Stimulated activated naive CD4-positive, alpha-beta T cell treated with Interleukin-2 at 50 U/mL for 16 hours (primary cell): ENCODE data around the gene ABCB8.
A peak's percentile ranks its signal among the peaks of the same experiment; 100 is the strongest.

Source experiments
- DNase-seq: peaks from one replicate; lab custom pipeline; 2025; lab: John Stamatoyannopoulos, UW

The ABCB8 gene

DNA sequence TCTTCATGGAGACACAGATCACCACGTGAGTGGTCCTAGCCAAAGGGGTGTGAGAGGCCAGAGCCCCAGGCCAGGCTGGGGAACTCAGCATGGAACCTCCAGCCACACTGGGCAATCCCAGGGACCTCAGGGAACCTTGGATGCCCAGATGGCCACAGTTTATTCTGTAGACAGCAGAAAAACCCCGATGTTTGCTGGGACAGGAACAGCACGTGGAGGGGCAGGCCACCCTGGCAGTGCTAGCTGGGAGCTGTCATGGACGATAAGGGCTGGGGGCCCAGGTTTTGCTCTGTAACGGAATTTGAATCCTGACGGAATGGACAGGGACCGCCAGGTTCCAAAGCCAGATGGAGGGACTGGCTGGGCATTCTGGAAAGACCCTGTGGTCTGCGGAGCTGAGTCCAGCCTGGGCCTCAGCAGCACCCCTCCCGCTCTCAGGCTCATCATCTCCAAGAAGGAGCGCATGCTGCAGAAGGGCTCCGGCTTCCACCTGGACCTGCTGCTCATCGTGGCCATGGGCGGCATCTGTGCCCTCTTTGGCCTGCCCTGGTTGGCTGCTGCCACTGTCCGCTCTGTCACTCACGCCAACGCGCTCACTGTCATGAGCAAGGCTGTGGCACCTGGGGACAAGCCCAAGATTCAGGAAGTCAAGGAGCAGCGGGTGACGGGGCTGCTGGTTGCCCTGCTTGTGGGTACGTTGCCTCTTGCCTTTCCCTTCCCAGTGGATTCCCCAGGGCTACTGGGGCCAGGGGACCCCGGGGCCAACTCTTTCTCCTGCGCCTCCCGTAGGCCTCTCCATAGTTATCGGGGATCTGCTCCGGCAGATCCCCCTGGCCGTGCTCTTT is 46.8 kb downstream of the ABCB8 start:
- no peak for DNase-seq

DNA sequence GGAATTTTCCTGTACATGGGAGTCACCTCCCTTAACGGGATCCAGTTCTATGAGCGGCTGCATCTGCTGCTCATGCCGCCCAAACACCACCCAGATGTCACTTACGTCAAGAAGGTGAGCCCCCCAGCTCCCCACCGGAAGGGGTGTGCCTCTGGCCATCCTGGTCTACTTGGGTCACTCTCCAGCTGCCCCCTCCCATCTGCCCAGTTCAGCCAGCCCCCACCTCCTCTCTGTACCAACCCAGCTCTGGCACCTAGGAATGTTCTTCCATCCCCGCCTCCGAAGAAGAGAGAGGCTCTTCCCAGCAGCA is 47.4 kb downstream of the ABCB8 start:
- no peak for DNase-seq

DNA sequence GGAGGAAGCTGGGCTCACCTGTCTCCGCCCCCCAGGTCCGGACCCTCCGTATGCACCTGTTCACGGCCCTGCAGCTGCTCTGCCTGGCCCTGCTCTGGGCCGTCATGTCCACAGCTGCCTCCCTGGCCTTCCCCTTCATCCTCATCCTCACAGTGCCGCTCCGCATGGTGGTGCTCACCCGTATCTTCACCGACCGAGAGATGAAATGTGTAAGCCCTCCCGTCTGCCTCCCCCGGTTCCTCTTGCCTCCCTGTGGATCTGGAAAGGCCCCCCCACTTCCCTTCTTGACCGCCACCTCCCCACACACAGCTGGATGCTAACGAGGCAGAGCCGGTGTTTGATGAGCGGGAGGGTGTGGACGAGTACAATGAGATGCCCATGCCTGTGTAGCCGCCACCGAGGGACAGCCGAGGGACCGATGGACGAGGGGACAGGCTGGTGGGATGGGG is 47.8 kb downstream of the ABCB8 start:
- no peak for DNase-seq

DNA sequence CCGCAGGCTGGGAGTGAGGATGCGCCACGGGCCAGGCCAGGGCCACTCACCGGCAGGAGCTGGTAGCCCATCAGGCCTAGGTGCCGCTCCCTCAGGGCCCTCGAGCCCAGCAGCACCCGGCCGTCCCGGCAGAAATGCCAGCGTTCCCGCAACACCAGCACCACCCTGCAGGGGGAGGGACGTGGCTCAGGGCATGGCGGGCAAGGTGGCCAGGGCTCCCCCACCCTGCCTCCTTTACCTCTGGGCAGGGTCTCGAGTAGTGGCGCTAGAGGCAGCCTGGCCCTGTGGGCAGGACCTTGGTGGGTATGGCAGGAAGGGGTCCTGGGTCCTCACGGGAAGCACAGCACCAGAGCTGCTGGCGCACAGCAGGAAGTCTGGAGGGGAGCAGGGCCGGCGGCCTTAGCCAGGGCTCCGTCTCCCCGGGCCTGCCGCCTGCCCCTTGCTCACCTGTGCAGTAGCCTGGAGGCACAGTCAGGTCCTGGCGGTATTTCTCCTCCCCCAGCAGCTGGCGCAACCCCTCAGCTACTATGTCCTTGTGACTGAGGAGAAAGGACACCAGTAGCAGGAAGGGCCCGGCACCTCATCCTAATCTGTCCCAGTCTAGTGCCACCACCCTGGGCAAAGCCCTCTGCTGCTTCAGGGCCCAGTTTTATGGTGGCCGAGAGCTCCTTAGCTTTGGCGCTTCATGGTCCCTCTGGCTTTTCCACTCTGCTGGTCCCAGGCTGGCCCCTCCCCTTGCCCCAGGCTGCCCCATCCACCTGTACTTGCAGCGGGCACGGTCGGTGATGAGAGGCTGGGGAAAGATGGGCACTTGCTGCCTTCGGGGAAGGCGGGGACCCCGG is 48.8 kb downstream of the ABCB8 start:
- DNase-seq: peak; percentile 1

DNA sequence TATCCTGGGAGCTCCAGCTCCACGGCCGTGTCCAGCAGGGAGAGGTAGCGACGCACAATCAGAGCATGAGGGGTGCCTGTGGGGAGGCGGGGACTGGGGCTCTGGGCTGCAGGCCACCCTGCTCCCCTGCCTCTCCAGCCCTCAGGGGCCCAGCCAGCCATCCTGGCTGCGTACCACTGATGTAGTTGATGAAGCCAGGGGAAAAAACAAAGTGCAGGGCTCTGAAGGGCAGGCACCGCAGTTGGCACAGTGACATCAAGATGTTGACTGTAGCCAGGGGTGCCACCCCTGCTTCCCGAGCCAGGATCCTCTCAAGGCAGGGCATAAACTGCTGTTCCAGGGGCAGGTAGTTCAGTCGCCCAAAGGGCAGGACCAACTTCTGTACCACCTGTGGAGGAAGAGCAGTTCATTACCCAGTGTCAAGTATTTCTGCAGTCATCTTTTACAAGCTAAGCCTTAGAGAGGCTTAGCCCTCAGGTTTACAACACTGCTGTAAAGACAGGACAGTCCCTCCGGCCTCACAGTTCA is 49.5 kb downstream of the ABCB8 start:
- no peak for DNase-seq

DNA sequence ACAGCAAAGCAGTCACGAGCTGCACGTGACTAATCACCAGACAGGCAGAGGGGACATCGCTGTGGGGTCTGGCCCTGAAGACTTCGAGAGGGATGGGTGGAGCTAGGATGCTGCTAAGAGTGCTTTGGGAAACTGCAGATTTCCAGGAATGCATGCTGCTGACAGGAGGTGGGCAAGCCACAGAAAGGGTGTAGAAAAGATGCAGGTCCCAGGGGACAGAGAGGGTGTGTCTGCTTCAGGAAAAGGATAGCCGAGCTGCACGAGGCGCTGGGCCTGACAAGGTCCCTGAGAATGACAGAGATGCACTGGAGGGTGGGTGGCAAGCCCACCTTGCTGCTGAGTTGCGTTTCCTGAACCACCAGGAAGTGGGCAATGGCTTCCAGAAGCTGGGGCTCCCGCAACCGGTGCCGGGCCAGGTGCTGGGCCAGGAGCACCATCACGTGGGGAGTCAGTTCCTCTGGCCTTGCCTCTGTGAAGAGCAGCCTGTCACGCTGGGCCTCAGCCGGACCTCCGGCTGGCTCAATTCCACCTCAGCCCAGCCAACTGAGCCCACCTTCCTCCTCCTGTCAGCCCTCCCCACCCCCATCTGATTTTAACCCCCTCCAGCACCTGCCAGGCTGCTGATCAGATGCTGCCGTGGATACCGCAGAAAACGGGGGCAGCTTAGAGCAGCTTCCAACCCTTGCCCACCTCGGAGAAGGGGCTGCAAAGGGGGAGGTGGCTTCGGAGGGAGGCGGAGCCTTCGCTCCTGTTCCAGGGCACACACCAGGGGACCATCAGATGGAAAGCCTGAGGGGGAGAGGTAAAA is 50.2 kb downstream of the ABCB8 start:
- no peak for DNase-seq

DNA sequence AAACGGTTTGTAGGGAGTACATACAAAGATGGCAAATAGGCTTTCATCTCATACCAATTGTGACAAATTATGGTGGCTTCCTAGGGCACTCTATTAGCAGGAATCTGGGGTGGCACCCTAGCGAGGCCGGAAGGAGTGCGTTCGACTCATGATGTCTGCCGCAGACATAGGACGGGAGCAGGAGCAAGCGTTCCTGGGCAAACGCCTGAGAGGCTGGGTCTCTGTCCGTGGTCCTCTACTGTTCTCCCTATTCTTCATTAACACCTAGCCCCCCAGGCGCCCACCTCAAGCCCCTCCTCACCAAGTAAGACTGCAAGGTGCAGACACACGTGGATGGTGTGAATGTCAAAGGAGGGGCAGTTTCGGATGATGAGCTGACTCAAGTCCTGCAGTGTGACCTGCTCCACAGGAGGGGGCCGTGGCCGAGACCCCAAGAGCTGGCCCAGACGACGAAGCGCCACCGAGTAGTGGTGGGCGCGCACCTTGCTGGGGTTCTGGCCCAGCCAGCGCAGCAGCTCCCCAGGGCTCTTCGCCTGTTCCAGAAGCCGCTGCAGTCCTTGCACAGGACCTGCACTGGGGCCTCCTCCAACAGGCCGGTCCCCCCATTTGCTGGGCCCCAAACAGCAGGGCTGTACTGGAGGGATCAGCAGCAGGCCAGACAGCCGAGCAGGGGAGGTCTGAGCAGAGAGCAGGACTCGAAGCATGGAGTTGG is 51.1 kb downstream of the ABCB8 start:
- DNase-seq: no peak

DNA sequence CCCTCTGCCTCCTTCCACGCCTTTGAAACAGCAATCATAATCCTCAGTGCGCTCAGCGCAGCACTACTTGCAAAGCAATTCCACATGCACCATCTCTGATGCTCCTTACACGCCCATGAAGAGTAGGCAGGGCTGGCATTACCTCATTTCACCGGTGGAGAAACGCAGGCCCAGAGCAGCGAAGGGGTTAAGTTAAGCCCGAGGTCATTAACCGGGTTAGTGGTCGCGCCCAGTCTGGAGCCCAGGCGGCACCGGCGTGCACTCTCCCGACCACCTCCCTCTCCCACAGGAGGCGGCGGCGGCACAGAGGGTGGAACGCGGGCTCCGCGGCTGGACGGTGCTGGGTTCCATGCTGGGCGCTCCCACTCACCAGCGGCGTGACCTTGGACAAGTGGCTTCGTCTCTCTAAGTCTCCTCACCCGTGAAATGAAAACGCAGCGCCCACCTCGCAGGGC is 51.8 kb downstream of the ABCB8 start:
- DNase-seq: no peak

DNA sequence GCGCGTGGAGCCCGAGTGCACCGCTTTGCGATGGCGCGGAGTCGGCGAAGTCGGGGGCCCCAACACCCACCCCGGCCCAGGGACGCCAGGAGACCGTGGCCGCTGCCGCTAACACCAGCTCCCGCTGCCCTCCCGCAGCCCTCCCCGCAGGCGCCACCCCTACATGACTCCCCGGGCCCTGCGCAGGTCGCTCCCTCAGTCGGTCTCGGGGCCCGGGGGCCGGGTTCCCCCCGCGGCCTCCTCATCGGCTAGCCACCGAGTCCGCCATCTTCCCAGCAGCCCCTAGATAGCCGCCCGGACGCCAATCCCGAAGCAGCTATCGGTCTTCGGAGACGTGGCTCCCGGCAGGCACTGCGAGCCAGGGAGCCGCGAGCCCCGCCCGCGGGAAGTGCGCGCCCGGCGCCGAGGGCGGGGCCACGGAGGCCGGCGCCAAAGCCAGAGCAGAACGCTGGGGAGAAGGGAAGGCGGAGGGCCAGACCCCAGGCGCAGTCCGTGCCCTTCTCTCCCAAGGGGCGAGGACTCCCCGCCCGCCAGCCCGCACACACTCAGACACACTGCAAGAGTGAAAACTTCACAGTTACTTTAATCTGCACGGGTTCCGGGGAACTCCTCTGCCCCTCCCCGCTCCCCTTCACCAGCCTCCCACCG is 52.4 kb downstream of the ABCB8 start, which contains the start of gene FASTK:
TSS of gene FASTK (minus strand) at position 288 of the 648 bp plus-strand sequence. CDS start at position 245, 43 bp downstream.
- DNase-seq: peak; percentile 90

DNA sequence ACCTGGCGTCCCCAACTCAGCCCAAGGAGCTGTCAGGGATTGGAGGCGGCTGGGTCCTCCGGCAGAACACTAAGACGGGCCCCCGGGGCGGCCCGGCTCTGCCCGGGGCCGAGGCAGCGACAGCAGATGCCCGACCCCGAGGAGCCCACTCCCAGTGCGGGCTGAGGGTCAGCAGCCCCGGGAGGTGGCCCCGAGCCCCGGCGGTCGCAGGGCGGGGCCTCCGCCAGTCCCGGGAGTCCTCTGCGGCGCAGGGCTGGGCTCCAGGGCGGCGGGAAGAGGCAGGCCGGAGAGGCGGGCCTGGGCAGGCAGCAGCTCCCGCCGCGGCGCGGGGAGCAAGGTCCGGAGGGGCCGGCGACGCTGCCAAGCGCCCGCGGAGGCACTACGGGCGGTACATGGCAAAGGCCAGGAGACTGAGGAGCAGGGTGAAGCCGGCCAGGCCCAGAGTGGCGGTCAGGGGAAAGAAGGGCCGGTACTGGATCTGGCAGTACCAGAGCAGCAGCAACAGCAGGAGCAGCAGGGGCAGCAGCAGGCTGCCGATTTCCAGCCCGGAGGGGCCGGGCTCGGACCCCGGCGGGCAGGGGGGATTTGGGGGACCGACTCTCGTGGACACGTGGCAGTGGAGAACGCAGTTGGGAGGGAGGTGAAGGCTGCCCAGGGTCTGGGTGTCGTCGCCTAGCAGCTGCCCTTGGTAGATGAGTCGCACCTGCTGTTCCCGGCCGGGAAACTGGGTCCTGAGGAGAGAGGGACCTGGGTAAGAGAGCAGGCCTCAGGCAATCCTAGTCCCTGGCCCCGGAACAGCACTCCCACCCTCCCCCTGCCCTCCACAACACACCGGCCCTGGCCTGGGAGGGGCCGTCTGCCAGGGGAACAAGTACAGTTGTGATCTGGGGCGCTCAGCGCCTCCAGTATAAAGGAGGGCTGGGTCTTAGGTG is 53.2 kb downstream of the ABCB8 start:
- no peak for DNase-seq

DNA sequence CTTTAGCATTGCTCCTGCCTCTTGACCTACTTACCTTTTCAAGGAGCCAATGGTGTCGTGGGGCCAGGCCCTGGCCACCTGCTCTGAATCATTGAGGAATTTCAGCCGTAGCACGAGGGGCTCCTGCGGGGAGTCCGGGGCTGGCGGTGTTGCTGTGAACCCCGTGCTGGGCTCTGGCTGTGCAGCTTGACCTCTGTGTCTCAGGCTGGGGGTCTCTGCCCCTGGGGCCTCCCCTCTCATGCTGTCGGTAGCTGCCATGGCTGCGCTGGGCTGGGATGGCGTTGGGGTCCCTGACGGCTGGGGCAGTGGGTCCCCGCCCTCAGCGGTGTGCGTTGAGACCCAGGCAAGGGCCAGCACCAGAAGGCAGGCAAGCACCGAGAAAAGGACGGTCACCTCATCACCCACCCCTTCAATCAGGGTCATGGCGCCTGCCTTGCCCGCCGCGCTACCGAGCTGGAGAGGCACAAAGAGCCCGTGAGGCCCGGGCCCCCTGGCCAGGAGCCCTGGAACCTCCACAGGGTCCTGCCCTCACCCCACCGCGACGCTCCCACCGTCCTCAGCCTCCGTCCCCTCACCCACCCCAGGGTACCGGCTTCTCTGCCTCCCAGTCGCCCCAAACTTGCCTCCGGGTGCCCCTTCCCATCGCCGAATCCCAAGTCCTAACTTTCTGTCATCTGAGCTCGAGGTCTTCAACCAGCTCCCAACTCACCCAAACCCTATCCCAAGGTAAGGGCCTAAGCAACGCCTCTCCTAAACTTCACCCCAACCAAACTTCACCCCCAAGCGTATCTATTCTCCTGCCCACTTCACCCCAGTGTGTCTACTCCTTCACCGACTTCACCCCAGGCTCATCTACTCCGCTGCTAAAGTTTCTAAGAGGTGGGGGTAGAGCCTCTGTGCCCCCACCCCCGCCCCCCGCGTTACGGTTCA is 54.2 kb downstream of the ABCB8 start:
- DNase-seq: no peak

DNA sequence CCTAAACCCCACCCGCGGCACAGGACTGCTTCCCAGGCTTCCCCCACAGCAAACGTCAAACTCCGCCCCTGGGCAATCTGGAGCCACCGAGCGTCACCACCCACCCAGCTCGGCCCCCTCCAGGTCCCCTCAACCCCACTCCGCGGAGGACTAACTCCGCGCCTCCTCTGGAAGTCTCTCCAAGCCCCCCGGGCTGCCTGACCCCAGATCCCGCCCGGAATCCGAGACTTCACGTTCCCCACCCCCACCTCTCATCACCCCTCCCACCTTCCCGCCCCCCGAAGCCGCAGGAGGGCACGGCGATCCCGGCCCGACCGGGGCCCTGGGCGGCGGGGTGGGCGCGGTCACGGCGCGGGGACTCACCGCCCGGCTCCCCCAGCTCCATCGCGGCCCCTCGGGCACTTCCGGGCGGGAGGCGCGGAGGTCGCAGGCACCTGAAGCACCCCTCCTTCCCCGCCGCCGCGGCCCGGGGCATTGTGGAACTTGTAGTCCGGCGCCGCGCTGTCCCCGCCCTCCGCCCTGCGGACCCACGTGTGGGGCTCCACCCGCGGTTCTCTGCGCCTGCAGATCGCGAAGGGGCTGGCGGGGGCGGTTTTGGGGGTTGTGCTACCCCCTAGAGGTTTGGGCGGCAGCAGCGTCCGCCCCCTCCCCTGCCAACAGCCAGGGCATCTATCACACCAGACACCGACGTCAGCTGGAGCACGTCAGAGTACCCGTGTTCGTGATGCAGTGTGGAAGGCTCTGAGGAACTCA is 55.0 kb downstream of the ABCB8 start, which contains the start of gene TMUB1:
TSS of gene TMUB1 (minus strand) at position 423 of the 753 bp plus-strand sequence. CDS start 930 bp downstream, outside the sequence.
- peak; percentile 76 for DNase-seq

DNA sequence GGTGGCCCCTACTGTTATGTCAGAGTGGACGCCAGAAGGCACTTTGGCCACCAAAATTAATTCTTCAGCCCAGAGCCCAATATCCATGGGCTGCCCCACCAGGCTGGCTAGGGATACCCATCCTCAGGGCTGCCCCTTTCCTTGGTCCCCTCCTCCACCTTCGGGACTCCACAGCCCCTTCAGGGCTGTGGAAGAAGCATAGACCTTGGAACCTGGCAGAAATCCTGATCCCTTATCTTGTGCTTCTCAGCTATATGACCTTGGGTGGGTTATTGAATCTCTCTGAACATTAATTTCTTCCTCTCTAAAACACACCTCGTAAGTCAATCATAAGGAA is 55.5 kb downstream of the ABCB8 start:
- DNase-seq: no peak

DNA sequence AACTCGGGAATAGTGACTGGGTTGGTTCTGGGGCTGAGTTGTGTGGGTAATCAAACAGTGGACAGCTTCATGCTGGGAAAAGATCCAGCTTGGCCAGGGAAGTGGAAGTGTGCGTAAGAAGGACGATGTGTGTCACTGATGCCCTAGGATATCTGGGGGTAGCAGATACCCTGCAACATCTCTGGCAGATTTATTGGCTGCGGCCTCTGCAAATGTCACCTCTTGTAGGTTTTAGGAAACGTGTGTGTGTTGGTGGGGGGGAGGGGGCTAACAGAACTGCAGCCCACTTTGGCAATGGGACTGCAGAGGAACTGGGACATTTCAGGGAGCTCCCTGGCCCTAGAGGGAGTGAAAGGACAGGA is 57.1 kb downstream of the ABCB8 start:
- no peak for DNase-seq

DNA sequence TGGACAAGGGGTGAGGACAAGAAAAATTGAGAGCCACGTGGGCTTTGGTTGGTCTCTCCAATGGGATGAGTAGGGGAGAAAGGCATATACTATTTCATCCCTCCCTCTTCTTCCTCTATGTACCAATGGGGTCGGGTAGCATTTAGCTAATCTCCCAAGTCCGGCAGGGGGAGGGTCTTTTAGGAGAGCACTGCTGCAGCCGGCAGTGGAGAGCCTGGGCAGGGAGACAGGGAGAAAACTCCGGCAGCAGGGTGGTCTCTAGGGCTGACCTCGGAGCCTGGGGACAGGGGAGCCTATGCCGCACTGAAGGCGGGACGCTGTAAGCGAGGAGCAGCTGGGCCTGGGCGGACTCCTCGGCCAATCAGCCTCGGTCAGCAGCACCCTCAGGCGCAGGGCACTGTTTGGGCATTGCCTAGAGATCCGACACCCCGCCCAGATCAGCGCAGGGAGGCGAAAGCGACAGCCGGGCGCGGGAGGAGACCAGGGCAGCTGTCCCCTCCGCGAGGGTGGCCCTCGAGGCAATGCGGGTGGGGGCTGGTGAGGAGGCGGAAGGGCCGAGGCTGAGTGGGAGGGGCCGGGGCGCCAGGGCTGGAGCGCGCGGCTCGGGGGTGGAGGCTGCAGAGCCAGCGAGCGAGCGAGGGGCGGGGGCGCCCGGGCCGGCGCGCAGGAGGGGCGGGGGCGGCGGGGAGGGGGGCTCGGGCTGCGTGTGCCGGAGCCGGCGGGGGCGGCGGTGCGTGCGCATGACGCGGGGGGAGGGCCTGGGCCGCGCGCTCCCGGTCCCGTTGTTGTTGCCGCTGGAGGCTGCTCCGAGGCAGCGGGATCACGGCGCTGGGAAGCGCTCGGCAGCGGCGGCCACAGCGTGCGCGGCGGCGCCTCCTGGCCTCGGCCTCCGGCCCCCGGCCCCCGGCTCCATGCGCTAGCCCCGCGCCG is 57.7 kb downstream of the ABCB8 start, which contains the start of gene AGAP3:
TSS of gene AGAP3 (plus strand) at position 785 of the 930 bp plus-strand sequence. CDS start 267 bp downstream, outside the sequence.
- peak; percentile 59 for DNase-seq

DNA sequence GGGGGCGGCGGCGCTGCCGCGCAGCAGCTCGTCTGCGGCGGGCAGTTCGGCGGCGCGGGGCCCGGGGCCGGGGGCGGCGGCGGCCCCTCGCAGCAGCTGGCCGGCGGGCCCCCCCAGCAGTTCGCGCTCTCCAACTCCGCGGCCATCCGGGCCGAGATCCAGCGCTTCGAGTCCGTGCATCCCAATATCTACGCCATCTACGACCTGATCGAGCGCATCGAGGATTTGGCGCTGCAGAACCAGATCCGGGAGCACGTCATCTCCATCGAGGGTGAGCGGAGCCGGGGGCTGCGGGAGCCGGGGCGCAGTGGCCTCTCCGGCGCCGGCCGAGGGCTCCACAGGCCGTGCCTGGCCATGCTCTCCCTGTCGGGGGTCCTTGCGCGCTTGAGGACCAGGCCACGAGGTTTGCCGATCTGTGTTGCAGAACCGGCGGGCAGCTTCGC is 58.6 kb downstream of the ABCB8 start:
- DNase-seq: peak; percentile 35
